ENCODE data around the gene CCND1.

Gene CCND1

DNA sequence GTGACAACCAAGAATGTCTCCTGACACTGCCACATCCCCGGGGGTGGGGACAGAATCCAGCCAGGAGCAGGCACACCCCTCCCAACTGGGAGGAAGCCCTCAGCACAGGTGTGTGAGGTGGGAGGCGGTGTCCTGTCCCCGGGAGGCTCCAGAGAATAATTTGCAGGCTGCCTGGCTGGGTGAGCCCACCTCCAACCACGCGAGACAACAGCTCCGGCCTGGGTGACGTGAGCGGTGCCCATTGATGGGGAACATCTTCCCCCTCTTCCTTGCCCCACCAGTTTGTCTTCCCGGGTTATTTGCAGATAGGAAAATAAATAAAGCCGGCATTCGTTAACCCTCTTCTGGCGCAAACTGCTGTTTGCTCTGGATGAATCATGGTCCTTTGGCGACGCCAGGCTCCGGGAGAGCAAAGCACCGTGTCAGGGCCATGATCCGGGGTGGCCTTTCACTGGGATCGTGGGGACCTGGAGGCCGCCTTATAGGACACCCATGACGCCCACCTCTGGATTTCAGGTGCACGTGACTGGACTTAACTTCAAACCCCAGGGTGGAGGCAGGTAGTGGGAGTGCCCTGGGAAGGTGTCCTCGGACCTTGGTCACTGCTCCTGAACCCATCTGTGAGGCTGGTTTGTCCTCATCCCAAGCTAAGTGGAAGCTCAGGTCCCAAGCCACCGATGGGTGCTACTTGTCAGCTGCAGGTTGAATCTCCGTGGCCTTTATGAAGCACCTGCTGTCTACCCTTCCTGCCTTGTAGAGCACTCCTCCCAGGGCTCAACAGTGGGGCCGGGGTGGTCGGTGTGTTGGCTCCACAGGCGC is 13.9 kb downstream of the CCND1 start:
- DNase-seq: no peak

DNA sequence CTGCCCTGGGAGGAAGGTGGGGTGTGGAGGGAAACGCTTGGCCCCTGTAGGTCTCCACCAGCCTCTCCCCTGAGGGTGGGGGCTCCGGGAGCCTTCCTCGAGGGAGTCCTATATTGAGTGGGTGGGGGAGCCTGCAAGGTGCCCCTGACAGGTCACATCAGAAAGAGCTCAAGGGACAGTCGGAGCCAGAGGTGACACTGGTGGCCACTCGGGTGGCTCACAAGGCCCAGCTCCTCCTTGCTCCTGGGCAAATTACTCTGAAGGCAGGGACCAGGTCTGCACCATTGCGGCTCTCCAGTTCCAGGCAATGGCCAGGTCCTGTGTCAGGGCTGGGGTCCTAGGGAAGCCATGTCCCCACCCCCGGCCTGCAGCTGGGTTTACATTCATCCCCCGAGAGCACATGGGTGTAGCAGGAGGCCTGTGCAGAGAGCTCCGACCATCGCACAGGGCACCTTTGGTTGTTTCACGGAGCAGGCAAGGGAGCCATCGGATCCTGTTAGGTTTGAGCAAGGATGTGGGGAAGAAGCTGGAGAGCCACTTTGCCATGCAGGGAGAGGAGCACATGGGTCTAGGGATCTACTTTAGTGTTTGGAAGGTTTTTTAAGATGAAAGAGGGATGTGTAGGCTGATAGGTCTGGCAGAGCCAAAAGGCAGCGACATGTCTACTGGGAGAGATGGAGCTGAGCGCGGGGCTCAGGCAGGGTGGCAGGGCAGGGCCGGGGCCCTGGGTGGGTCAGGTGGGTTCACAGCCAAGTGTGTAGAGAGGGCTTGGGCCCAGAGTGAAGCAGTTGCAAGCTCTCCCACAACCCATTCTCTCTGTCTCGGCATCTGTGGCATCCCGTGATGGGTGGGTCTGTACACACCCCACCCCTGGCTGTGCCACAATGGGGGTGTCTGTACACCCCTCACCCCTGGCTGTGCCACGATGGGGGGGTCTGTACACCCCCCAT is 14.8 kb downstream of the CCND1 start:
- DNase-seq: no peak

DNA sequence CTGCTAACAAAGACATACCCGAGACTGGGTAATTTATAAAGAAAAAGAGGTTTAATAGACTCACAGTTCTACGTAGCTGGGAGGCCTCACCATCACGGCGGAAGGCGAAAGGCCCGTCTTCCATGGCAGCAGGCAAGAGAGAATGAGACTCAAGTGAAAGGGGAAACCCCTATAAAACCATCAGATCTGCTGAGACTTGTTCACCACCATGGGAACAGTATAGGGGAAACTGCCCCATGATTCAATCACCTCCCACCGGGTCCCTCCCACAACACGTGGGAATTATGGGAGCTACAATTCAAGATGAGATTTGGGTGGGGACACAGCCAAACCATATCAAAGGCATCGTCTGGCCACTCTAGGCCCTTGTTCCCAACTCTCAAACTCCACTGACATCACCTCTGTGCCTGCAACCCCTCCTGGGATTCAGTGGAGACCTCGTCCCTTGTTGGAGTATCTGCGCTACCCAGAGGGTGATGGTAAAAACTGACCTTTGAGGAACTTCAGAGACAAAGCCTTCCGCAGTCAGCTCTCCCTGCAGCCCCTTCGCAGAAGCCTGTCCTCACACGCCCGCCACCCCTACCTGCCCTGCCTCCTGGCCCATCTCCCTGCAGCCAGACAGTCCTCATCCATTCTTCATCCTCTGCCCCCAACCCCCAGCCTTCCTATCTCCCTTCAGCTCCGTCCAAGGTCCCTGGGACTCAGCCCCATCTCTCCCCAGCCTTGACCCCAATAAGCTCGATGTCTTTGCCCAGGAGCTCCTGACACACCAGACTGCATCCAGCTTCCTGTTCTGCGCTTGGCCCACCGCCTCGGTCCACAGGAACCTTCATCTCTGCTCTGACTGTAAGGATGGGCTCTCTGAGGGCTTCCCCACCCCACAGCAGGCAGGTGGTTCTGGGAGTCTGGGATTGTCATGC is 15.8 kb downstream of the CCND1 start:
- DNase-seq: no peak

DNA sequence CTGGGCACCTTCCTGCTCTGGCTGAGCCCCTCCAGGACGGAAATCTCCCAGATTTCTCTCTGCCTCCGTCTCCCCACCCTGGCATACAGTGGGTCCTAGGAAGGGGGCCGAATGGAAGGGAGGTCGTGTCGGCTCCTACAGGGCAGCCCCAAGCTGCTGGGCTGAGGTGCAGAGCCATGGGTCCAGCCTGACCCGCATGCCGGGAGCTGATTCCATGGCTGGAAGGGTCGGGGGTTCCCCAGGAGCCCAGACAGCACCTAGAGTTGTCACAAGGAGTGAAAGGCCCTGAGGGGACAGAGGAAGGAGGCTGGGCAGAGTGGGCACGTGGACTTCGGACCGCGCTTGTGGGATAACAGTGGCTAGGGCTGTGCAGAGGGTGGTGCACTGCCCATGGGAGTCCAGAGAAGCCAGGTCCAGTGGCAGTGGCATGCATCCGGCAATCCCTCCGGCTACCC is 16.5 kb downstream of the CCND1 start:
- no peak for DNase-seq

DNA sequence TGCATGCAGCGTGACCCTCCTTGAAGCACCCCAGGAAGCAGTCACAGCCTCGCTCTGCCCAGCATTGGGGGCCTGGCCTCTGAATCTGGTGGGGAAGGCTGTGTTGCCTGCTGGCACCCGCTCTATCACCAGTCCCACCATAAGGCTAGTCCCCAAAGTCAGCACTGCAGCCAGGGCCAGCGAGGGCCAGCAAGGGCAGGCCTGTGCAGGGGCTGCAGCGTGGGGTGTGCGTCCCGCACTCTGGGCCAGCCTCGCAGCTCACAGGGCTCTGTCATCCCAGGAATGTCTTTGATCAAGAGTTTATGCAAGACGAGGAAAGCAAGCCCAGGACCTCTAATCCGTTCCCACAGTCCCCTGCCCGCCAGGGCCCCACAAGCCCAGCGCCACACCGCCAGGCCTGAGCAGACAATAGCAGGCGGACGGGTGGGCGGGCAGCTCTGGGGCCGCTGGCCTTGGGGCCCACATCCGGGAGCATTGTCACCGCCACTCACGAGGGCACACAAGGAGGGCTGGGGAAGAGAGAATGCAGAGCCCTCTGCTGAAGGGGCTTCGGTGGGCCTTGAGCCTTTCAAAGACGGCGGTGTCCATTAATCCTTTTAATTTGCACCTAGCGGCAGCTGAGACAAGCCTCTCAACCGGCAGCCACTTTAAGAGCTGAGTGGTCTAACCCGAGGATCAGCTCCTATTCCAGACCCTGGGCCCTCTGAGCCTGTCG is 17.1 kb downstream of the CCND1 start:
- DNase-seq: no peak

DNA sequence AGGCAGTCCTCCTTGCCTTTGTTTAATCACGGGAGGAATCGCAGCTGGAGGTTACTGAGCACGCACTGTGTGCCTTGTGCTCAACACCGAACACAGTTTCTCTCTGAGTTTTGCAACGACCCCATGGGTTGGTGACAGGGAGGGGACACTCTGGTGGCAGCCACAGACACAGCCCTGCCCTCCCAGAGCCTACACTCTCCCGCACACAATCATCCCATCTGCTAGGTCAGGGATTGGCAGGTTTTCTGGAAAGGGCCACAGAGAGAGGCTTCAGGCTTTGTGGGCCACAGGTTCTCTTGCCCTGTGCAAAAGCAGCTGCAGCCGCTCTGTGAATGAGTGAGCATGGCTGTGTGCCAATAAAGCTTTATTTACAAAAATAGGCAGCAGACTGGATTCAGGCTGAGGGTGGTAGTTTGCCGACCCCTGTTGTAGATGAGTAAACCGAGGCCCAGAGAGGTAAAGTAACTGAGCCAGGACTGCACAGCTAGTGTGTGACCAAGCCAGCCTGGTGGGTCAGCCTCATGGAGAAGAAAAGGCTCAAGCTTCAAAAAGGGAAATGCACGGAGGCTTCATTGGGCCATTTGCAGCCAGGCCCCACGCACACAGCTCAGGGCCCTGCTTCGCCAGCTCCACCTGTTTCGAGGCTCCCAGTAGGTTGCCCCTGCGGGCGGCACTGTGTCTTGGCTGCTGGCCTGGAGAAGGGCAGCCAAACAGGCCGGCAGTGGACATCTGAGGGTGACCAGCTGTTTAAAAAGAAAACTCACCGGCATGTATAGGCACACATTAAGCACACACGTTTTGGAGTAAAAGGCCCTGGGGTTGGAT is 17.9 kb downstream of the CCND1 start:
- no peak for DNase-seq

DNA sequence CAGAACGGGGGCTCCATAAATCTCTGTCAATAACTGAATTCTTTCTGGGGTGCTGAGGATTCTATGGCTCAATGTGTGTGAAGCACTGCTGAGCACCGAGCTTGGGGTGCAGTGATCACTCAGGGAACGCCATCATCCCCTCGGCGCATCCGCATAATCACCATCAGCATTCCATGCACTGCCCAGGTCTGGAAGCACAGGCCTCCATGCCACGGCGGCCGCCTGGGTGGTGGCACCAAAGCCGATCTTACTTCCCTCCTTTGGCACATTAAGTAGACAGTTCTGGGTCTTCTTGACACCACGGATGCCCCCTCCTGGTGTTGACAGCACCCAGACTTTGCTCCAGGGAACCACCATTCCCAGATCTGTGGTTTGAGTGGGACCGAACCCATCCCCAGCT is 18.6 kb downstream of the CCND1 start:
- no peak for DNase-seq

DNA sequence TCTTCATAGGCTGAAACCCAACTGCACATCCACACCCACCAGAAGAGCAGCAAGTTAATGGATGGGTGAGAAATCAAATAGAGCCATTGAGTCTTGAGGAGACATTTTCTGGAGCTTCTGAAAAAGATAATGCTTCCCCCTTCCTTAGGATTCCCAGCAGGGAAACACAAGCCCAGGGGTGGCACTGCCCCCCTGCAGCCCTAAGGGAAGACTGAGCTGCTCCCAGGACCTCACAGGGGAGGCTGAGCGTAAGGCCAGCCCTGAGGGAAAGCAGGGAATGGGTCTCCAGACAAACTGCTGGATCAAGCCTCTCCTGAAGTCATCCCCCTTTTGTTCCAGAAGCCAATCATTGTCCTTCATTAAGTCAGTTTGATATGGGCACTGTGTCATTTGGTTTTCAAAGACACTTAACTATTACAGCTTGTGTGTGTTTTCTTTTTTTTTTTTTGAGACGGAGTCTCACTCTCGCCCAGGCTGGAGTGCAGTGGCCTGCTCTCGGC is 19.1 kb downstream of the CCND1 start:
- no peak for DNase-seq

DNA sequence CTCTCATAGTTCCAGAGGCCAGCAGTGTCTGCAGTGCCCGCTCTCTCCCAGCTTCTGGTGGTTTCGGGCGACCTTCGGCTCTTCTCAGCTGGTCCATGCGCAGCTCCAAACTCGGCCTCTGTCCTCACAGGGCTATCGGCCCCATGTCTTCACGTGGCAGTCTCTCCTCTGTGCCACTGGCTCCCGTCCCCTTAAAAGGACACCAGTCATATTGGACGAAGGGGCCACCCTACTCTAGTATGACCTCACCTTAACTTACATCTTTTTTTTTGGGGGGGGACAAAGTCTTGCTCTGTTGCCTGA is 20.4 kb downstream of the CCND1 start:
- DNase-seq: no peak

DNA sequence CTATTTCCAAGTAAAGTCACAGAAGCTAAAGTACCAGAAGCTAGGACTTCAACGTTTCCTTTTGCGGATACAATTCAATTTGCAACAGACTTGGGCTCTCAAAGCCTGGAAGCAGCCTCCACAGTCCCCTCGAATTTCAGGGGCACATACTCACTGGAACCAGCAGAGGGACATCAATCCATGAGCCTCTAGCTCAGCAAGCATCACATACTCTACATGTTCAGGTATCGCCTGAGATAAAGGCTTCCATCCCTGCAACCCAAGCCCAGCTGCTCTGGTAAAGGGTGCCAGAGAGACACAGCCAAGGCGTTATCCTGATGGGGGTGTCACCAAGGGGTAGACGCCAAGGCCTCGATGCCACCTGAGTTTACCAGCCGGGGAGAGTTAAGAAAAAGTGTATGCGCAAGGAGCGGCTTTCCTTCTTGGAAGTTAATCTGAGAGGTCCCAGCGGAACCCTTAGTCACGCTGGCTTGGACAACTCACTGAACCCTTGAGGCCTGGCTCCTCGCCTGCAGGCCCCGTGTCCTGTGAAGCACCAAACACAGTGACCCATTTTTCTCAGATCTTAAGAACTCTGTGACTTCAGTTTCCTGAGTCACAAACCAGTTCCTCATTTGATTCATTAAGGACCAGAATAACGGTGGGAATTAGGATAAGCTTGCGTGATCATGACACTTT is 21.2 kb downstream of the CCND1 start:
- DNase-seq: no peak

DNA sequence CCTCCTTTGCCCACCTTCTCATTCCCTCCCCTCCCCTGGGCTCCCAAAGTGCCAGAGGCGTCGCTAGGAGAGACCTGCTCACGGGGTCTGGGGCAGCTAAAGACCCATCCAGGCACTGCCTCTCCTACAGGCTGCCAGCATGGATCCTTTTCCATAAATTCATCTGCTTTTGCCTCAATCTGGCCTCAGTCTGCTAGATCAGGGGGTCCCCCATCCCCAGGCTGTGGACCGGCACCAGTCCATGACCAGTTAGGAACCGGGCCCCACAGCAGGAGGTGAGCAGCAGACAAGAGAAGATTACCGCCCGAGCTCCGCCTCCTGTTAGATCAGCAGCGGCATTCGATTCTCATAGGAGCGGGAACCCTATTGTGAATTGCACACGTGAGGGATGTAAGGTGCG is 21.9 kb downstream of the CCND1 start:
- no peak for DNase-seq

DNA sequence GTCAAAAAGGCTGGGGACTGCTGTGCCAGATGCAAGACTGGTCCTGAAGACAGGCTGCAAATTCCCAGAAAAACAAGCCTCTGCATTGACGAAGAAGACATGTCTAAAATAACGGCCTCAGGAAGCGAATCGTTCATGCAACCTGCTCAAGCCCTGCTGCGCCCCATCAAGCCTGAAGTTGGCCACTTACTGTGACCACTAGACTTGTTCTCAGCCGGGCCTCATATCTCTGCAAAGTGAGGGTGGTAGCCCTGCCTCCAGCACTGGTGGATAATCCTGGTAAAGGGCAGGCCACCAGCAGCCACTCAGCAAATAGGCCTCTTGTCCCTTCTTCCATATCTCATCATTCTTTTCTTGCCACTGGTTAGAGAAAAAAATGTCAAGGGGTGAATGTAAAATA is 22.4 kb downstream of the CCND1 start:
- no peak for DNase-seq

DNA sequence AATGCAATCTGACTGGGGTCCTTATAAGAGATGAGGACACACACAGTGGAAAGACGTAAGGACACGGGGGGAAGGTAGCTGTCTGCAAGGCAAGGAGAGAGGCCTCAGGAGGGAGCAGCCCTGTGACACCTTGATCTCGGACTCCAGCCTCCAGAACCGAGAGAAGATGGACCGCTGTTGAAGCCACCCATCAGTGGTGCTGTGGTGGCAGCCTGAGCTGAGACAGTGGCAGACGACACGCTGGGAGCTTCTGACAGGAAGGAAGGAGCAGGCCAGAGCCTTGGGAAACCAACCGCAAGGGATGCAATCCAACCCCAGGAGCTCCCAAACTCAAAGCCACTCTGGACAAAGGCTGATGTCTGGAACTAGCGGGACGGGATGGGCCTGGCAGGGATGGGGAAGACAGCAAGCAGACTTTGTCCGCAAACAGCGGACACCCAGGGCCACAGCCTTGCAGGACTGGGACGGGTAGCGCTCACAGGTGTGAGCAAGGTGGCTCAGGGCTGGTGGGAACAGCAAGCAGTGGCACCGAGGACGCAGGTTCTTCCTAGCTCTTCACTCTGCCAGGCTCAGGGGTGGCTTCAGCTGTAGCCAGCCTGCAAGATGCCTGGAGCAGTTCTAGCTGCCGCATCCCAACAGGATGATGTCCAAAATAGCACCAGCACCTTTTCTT is 23.3 kb downstream of the CCND1 start:
- no peak for DNase-seq

DNA sequence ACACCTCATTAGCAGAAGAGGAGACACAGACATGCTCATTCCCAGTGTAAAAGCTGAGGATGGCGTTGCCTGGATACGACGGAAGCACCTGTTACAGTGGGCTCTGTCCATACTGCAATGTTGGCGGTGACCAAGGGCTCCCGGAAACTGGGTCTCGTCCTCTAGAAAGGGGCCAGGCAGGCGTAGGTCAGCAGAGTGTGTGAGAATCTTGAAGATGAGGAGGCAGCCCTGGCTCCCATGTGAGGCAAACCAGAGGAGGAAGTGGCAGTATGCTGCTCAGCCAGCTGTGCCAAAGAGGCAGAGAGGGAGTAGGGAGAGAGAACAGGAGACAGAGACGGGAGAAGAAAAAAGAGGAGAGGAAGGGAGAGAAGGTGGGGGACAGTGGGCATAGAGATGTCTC is 23.9 kb downstream of the CCND1 start:
- no peak for DNase-seq

DNA sequence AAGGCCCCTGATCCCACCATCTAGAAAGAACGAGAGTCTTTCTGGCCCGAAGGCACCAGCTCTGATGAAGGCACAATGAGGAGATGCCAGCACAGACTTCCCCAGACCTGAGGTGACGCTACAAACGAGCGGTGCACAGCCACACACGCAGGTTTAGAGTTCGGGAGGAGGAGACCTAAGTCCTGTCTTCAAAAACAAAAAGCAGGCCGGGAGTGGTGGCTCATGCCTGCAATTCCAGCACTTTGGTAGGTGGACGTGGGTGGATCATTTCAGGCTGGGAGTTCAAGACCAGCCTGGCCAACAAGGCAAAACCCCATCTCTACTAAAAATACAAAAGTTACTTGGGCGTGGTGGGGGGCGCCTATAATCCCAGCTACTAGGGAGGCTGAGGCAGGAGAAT is 24.7 kb downstream of the CCND1 start:
- DNase-seq: no peak

DNA sequence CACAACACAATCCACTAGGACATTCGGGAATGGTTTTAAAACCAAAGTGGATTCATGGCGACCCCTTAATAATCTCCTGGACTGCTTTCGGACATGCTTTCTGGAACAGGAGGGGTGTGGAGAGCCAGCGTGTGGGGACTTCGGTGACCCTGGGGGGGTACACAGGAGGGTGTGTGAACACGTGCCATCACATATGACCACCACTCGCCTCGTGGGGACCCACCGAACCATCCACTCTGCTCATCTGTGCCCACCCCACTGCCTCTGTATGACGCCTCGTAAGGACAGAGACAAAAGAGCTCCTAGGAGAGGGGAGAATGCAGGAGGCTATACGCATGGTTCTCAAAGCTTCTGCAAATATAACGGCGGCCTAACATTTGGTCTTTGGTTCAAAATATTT is 25.3 kb downstream of the CCND1 start:
- DNase-seq: no peak

DNA sequence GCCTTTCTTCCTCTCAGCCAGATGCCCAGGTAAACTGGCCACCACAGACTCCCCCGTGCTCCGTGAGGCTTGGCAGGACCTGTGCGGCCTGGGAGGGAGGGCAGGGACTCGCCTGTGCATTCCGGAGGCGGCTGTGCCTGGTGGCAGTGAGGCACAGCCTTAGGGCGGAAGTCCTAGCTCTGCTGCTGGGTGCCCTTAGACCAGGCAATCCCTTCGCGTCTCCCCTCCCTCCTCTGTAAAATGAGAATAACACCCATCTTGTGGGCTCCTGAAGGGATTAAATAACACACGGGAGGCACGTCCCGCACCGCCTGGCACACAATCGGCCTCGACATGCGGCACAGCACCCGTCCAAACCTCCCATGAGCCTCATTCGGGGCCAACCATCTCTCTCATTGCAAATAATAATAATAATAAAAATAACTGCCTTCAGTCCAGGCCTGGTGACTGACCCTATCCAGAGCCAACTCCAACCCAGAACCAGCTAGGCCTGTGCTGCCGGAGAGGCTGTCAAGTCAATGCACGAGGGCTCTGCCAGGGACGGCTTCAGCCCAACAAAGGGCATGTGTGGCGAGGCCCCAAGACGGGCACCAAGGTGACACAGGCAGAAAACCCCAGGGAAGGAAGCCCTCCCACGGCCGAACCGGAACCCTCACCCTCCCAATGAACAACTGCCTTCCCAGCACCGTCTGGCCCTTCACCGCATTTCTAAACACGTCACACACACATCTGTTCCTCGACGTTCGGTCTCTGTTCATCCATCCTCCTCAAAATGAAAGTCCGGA is 26.0 kb downstream of the CCND1 start:
- no peak for DNase-seq

DNA sequence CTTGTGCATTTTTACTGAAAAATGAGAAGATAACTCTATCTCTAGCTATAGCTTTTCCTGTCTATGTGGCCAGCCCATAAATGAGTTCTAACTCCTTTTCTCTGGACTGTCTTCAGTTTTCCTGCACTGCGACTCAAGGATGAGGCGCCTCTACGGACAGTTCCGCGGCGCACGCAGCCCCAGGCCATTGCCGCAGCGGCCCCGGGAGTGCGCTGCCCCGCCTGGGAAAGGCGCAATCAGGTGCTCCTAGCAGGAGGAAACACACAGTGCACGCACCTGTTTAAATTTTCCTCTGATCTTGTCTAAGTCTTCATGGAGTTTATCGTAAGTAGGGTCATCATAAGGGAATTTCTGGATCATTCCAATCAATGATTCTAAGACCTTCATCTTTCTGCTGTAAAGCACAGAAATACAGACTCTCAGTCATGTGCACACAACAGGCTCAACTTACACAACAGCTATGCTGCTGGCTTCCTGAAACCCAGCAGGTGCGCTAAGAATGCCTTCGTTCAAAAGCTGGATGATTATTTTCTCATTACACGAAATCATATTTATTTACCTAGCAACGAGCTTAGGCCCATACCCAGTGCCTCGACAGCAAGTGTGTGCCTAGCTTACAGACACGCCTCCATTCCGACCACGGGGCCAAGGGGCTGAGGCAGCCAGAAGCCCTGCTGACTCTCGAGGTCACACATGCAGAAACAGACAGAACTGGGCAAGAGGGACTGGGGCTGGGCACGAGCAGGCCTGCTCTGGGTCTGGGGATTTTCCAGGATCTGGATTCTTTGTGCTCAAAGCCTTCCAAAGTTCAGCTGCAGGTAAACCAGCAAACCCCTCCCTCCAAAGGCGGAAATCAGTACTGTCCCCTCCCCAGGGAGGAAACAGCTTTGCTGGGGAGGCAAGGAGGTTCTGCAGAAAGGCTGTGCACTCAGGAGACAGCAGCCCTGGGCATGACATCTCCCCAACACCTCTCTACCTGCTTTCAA is 27.0 kb downstream of the CCND1 start:
- DNase-seq: no peak
